Thyroid gland (tissue), 4 donors: ENCODE measurements around the gene YBX3.

Experiments
- POLR2A ChIP-seq, 2 donors: fragments of 450-650 bp; IDR thresholded peaks; one replicate each; pipeline ENCODE4 v1.6.1; 2017; ENCODE audit warnings: antibody characterized with exemption in 2 of 2, mild to moderate bottlenecking in 2 of 2, moderate library complexity in 1 of 2
- TF ChIP-seq, protein P1 (sequence below), 6 experiments: fragments of 200-600 bp in 3 of 6; fragments of 450-650 bp in 3 of 6; sonication (generic) in 3 of 6; IDR thresholded peaks; one replicate each; pipeline ENCODE4 v1.5.1; 2016 to 2019; ENCODE audit warnings: antibody characterized with exemption in 6 of 6, mild to moderate bottlenecking in 2 of 6, inconsistent platforms in 1 of 6, moderate library complexity in 1 of 6

DNA sequence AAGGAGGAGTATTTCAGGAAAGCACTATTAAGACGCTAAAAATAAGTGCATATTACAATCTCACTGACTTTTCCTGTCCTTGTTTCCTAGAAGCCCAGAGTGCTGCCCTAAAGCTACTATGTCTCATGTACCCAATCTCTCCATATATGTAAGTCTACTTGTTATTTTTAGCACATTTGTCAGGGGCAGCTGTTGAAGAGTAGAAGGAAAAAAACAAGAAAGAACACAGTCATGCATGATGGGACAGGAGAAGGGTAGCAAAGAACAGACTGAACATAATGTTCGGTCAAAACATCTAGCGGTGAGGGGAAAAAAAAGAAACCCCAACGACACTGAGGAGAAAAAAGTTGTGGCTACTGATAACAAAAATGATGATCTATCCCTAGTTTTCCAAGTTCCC lies 14.3 kb downstream of the YBX3 start:
- no peak for TF ChIP-seq POLR2A (IDR thresholded peaks at IDR 0.05)
- TF ChIP-seq, protein P1, sequence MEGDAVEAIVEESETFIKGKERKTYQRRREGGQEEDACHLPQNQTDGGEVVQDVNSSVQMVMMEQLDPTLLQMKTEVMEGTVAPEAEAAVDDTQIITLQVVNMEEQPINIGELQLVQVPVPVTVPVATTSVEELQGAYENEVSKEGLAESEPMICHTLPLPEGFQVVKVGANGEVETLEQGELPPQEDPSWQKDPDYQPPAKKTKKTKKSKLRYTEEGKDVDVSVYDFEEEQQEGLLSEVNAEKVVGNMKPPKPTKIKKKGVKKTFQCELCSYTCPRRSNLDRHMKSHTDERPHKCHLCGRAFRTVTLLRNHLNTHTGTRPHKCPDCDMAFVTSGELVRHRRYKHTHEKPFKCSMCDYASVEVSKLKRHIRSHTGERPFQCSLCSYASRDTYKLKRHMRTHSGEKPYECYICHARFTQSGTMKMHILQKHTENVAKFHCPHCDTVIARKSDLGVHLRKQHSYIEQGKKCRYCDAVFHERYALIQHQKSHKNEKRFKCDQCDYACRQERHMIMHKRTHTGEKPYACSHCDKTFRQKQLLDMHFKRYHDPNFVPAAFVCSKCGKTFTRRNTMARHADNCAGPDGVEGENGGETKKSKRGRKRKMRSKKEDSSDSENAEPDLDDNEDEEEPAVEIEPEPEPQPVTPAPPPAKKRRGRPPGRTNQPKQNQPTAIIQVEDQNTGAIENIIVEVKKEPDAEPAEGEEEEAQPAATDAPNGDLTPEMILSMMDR (IDR thresholded peaks at IDR 0.05) = no peak
